AG20443 (cell line): ENCODE data around the gene ILRUN.
"Not testable (repeated sequence)": the region's sequence is repeated elsewhere in the genome, so short reads cannot be mapped to it uniquely, and the experiment has no call there.

Source experiments
- DNase-seq: peaks from one replicate; pipeline ENCODE4 v3.0.0; 2012; ENCODE audit warnings: low spot score, mixed read lengths

ILRUN gene

DNA sequence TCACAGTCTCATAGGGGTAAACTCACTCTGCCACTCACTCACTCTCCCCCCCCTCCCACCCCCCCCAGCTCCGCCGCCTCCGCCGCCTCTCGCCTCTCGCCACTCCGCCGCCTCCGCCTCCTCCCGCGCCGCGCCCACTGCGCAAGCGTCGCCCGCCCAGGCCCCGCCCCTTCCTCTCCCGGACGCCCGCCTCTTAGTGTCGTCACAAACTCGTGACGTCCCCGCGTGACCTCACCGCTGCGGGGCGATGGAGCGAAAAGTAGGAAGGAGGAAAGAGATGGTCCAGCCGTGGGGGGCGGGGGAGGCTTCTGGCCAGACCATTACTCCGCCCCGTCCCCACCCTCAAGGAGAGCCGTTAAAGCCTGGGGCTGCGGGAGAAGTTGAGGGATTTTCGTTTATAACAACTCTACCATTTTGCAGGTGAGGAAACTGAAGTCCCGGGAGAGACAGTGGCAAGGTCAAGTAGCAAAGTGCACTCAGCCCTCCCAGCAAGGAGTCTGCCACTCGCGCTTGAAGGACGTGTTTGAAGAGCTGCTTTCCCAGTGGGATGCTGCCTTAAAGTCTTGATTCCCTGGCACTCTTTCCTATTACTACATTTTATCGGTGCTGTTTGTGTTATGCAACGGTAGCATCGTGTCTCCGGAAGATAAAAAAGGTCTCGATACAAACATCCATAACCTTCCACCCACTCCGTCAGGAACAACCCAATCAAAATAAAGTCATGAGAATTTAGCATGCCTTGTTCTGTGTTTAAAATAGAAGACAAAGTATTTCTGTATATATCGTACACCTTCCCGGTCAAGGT is at the start of gene ILRUN:
ILRUN (minus strand) TSS at position 29 of the 805 bp plus-strand sequence. CDS start 164 bp downstream, outside the sequence.
- peak; percentile 99 for DNase-seq

DNA sequence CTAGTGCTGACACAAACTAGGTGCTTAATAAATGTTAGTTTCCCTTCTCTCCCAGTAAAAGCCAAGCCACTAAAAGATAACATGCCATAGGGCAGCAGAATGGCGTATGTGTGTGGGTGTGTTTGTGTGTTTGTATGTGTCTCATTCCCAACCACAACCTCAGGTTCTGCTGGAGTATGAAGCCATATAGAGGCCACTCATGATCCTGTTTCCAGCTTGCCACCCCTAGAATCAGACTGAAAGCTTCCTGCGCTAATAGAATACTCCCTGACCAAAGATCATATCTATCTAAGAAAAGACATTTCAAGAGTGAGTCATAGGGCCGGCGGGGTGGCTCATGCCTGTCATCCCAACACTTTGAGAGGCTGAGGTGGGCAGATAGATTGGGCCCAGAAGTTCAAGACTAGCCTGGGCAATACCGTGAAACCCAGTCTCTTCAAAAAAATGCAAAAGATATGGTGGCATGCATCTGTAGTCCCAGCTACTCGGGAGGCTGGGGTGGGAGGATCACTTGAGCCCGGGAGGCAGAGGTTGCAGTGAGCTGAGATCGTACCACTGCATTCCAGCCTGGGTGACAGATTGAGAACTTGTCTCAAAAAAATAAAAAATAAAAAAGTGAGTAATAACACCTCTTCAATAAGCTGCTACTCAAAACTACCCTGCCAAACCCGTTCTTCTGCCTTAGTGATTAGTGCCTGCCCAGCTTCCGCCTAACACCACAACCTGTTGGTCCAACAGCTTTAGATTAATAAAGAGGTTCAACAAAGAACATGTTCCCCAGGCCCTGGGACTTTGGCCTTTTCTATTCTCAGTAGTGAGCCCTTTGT is 48.9 kb upstream of the ILRUN start:
- DNase-seq, result no peak

DNA sequence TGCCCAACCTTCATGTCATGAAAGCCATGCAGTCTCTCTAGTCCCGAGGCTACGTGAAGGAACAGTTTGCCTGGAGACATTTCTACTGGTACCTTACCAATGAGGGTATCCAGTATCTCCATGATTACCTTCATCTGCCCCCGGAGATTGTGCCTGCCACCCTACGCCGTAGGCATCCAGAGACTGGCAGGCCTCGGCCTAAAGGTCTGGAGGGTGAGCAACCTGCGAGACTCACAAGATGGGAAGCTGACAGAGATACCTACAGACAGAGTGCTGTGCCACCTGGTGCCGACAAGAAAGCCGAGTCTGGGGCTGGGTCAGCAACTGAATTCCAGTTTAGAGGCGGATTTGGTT is 47.7 kb upstream of the ILRUN start:
- not testable (repeated sequence) for DNase-seq

DNA sequence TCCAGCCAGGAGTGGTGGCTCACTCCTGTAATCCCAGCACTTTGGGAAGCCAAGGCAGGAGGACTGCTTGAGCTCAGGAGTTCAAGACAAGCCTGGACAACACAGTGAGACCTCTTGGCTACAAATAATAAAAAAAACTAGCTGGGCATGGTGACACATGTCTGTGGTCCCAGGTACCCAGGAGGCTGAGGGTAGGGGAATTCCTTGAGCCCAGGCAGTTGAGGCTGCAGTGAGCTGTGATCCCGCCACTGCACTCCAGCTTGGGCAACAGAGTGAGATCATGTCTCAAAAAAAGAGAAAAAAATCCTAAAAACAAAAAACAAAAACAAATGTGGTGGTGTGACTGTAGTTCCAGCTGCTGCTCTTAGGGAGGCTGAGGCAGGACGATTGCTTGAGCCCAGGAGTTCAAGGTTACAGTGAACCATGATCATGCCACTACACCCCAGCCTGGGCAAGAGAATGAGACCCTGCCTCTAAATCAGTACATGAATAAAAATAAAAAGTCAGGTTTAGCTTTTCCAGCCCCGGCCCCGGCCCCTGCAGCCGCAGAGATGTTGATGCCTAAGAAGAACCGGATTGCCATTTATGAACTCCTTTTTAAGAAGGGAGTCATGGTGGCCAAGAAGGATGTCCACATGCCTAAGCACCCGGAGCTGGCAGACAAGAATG is 47.2 kb upstream of the ILRUN start:
- no peak for DNase-seq

DNA sequence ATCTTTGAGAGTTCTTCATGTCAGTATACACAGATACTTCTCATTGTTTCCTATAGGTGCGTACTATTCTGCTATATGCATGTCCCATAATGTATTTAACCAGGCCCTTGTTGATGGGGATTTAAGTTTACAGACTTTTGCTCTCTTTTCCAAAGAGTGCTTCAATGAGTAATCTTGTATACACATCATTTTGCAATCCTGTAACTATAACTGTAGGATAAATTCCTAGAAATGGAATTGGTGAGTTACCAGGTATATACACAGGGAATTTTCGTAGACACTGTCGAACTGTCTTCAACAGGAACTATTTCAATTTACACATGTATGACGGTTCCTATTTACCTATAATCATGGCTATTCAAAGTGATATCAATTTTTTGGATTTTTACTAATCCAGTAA is 45.5 kb upstream of the ILRUN start:
- no peak for DNase-seq

DNA sequence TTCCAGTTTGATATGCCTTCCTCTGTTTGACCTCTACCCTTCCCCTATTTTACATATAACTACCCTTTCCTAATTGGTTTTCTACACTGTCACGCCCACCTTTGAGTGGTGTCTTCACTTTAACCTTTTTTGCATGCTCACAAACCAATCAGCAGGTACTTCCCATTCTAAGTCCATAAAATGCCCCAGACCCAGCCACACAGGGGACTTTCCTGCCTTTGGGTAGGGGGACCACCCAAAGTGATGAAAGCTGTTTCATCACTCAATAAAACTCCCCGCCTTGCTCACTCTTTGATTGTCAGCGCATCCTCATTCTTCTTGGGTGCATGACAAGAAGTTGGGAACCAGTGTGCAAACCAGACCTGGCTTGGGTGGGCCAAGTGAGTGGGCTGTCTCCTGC is 40.3 kb upstream of the ILRUN start:
- DNase-seq, result no peak

DNA sequence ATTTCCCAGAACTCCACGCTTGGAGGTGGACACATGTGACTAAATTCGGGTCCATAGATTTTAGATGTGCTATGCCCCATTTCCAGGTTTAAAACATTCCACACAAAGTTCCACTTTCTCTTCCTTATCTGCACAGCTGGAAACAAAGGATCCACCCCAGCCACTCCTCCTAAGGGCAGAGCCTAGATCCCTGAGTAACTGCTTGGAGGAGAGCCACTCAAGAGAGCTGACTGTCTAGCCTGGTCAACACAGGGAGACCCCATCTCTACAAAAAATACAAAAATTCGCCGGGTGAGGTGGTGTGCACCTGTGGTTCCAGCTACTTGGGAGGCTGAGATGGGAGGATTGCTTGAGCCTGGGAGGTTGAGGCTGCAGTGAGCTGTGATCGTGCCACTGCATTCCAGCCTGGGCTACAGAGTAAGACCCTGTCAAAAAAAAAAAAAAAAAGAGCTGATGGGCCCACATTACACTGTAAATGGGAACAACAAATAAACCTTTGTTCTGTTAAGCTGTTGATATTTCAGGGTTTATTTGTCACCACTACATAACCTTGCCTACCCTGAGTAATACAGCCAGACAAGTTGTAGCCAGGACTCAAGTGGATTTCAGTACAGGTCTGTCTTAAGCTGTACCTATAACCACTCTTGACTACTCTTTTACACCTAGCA is 35.0 kb upstream of the ILRUN start:
- DNase-seq, result no peak

DNA sequence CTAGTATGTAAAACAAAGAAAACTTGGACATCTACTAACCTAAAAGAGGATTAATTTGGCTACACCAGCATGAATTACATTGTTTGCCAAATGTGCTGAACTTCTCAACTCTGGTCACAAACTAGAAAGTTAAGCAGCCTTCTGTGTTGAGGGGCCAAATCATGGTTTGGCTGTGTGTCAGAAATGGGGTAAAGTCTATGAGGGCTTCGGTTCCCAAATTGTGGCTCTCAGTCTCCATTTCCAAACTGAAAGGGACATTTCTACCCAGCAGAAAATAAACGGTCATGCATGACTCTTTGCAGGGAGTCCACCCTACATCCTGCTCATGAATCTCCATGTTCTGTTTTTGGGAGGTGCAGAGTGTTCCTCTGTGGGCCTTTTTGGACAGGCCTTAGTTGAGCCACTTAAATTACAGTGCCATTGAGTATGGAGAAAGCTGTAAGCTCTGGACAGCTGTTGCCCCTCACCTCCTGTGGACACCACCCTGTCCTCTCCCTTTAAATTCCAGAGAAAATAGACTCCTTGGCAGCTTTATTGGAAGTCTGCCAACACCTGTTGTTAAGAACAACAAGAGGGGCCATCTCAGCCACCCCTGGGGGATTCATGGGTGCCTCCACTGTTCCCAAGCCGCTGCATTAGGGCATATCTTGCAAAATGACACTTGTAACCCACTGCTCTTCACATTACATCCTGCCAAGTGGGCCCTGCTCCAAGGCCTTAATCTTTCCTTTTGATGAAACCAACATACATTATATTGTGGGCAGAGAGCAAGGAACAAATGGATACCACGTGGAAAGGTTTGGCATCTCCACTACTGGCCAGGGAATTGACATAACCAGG is 33.3 kb upstream of the ILRUN start:
- DNase-seq, result no peak

DNA sequence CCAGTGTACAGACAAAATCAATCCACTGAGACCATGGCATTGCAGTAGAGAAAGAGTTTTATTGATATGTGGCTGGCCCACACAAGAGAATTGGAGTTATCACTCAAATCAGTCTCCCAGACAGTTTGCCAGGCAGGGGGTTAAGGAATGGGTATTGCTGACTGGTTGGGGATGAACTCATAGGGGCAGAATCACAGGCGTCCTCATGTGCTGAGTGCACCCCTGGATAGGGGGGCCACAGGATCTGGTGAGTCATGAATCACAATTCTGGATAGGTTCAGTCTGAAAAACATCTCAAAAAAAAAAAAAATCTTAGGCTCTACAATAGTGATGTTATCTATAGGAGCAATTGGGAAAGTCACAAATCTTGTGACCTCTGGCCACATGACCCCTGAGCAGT is 29.5 kb upstream of the ILRUN start:
- DNase-seq, result no peak

DNA sequence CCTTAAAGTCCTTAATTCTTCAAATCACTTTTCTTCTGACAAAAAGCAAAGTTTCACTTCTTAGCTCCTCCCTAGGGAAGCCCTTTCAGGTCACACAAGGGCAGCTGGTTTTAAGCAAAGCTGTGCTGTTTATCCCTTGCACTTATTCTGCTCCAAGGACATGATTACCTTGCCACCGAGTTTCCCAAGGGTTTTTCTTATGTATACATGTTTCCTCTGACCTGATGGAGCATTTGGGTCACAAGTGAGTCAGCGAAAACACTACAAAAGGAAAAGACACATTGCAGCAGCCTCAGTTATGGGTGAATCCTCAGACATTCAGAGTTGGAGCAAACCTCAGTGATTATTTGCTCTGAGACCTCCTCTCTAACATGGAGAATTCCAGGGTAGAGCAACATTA is 26.6 kb upstream of the ILRUN start:
- no peak for DNase-seq

DNA sequence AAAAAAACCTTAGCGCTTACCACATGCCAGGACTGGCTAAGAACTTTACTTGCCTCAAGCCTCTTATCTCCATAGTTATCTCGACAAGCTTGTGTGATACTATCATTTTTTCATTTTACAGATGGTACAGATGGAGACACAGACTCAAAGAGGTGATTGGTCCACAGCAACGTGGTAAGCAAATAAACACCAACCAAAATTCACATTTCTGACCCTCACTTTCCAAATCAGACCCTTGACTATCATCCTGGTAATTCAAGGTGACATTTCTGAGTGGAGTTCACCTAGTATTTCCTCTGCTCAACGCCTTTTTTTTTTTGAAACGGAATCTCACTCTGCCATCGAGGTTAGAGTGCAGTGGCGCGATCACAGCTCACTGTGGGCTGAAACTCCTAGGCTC is 25.9 kb upstream of the ILRUN start:
- DNase-seq, result no peak

DNA sequence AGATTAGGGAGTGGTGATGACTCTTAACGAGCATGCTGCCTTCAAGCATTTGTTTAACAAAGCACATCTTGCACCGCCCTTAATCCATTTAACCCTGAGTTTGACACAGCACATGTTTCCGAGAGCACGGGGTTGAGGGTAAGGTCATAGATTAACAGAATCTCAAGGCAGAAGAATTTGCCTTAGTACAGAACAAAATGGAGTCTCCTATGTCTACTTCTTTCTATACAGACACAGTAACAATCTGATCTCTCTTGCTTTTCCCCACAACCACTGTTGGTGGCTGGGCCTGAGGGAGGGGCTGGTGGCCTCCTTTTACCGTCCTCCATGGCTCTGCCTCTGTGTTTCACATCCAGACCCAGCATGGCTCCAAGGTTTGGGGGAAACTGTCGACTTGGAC is 23.6 kb upstream of the ILRUN start:
- not testable (repeated sequence) for DNase-seq

DNA sequence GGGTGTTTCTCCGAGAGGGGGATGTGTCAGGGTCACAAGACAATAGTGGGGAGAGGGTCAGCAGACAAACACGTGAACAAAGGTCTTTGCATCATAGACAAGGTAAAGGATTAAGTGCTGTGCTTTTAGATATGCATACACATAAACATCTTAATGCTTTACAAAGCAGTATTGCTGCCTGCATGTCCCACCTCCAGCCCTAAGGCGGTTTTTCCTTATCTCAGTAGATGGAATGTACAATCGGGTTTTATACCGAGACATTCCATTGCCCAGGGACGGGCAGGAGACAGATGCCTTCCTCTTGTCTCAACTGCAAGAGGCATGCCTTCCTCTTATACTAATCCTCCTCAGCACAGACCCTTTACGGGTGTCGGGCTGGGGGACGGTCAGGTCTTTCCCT is 23.1 kb upstream of the ILRUN start:
- not testable (repeated sequence) for DNase-seq

DNA sequence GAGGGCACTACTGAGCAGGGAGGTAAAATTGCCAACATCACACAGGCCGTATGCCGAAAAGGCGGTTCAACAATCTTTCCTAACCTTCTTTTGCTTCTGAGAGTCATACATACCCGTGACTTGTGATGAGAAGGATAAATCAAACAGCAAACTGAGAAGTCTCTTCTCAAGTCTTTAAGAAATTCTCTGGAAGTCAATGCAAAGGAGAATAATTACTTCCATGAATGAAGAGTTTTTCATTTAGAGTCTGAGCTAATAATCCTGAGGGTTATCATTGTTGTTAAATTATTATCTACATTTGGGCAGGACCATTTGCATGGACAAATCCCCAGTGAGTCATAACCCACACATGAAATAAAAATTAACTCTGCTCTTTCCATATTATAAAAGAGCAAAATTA is 22.4 kb upstream of the ILRUN start:
- DNase-seq, result no peak

DNA sequence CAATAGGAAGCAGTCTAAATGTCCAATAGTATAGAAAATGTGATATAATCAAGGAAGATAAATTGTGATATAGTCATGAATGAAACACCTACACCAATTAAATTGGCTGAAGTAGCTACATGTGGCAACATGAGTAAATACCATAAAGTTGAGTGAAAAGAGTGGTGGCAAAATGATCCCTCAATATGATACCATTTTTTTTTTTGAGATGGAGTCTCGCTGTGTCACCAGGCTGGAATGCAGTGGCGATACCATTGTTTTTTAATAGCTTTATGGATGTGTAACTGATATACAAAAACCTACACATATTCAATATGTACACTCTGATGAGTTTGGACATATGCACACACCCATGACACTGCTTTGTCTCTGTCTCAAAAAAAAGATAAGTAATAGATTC is 20.9 kb upstream of the ILRUN start:
- no peak for DNase-seq

DNA sequence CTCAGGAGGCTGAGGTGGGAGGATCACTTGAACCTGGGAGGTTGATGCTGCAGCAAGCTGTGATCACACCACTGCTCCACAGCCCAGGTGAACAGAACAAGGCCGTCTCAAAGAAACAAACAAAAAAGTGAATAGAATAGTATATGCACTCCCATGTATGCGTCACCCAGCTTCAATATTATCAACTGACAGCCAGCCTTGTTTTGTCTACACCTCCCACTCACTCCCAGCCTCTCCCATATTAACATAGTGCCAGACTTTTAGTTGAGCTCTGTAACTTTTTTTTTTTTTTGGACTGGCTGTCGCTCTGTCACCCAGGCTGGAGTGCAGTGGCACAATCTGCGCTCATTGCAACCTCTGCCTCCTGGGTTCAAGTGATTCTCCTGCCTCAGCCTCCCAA is 18.1 kb upstream of the ILRUN start:
- no peak for DNase-seq

DNA sequence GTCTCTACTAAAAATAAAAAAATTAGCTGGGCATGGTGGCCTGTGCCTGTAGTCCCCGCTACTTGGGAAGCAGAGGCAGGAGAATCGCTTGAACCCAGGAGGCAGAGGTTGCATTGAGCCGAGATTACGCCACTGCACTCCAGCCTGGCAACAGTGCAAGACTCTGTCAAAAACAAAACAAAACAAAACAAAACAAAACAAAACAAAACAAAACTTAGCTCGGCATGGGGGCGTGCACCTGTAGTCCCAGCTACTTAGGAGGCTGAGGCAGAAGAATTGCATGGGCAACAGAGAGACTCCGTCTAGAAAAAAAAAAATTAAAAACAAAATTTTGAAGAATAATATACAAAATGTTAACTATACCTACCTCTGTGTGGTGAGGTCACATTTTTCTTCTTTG is 16.3 kb upstream of the ILRUN start:
- not testable (repeated sequence) for DNase-seq

DNA sequence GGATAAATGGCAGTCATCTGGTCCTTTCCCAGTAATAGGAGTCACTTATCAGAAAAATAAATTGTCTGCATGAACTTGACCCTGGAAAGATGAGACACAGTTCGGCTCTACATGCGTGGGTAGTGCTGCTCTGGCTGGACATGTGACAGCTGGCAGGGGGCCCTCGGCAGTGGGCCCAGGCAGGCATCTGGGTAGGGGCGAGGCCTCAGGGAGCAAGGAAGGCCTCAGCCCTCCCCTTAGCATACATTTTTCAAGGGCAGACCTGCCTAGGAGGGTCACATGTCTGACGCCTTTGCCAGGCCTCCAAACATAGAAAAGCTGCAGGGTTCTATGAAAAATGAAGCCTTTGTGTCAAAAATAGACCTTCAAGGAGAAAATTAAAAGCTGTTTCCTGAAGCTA is 12.8 kb upstream of the ILRUN start:
- DNase-seq, result peak; percentile 65

DNA sequence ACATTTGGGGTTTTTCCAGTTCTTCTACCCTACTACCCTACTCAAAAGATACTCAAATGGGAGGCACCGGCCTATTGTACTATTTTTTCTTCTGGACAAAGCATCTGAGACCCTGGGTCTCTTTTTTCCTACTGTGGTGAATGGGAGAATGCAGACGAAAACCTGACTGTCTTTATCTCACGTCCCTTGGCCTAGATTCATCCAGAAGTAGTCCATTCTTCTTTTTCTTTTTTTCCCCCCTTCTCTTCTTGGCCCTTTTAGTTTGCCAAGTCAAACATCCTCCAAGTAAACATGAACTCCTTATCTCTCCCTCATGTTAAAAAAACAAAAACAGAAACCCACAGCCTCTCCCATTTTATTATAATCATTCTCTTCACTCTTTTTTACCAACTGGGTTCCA is 8.7 kb upstream of the ILRUN start:
- no peak for DNase-seq

DNA sequence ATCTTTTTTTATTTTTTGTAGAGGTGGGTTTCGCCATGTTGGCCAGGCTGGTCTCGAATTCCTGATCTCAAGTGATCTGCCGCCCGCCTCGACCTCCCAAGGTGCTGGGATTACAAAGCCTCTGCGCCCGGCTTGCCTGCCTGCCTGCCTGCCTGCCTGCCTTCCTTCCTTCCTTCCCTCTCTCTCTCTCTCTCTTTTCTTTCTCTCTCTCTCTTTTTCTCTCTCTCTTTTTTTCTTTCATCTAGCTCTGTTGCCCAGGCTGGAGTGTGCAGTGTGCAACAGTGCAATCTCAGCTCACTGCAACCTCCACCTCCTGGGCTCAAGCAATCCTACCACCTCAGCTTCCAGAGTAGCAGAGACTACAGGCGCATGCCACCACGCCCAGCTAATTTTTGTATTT is 4.6 kb upstream of the ILRUN start:
- no peak for DNase-seq

DNA sequence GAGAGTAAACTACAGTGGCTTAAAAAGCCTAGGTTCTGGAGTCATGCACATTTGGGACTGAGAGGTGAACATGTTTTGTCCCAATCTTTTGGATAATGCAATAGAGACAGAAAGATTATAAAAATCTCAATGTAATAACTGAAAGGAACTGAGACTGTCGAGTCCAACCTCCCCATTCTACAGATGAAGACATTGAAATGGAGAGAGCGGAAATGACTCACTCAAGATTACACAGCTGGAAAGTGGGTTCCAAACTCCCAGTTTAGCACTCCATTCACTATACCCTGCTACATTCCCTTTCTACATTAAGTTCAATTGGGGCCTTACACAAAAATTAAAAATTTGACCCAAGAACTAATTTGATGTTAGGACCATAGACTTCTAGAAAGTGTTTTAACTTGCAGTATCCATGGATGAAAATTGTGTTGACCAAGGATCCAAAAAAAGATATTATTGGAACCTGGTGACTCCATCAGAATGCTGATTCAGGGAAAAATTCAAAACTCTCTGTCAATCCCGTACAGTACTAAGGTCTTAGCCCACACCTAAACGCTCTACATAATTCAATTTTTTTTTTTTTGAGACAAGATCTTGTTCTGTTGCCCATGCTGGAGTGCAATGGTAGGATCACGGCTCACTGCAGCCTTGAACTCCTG is 1.5 kb upstream of the ILRUN start:
- DNase-seq, result no peak
